HL-60 (cell line): ENCODE measurements around the gene TNFRSF1B.

Experiments
- GABPA ChIP-seq: IDR thresholded peaks from 2 replicates; pipeline ENCODE4 v1.6.1; 2012; ENCODE audit warnings: low read depth
- POLR2AphosphoS5 ChIP-seq: IDR thresholded peaks from 2 replicates; pipeline ENCODE4 v1.6.1; 2012; ENCODE audit warnings: low read depth
- REST ChIP-seq: IDR thresholded peaks from 2 replicates; pipeline ENCODE4 v1.6.1; 2012; ENCODE audit warnings: low read depth; ENCODE audit not compliant: insufficient replicate concordance
- TF ChIP-seq, protein P1 (sequence below): IDR thresholded peaks from one replicate; pipeline ENCODE4 v1.5.1; 2011; ENCODE audit warnings: low read length, control low read depth, inconsistent platforms; ENCODE audit not compliant: insufficient read depth

DNA sequence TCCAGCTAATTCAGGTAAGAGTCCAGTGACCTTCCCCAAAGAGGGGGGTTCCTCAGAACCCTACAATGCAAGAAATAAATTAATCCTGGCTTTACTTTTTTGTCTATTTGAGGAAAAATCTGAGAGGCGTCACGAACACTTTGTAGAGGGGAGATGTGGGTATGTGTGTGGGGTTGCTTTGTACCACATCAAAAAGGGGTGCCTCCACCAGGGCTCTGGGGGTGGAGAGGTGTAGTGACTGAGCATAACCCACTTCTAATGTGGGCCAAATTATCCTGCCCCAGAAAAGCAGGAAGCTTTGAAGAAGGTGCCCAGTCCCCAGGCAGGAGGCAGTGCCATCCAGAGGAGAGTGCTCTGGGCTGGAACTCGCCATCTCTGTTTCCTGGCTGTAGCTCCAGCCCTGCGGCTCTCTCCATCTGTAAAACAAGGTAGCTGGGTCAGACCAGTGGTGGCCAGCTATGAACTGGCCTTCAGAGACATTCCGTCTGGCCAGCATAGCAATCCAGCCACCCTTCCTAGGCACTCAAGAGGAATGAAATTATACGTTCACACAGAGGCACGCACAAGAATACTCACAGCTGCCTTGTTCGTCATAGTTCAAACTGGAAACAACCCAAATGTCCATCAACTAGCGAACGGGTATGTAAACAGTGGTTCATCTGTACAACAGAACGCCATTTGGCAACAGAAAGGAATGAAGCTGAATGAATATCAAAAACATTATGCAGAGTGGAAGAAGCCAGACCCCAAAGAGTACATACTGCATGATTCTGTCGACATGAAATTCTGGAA lies 45.4 kb upstream of the TNFRSF1B start:
- TF ChIP-seq GABPA (no peak), REST (no peak), POLR2AphosphoS5 (no peak)
- TF ChIP-seq, protein P1, sequence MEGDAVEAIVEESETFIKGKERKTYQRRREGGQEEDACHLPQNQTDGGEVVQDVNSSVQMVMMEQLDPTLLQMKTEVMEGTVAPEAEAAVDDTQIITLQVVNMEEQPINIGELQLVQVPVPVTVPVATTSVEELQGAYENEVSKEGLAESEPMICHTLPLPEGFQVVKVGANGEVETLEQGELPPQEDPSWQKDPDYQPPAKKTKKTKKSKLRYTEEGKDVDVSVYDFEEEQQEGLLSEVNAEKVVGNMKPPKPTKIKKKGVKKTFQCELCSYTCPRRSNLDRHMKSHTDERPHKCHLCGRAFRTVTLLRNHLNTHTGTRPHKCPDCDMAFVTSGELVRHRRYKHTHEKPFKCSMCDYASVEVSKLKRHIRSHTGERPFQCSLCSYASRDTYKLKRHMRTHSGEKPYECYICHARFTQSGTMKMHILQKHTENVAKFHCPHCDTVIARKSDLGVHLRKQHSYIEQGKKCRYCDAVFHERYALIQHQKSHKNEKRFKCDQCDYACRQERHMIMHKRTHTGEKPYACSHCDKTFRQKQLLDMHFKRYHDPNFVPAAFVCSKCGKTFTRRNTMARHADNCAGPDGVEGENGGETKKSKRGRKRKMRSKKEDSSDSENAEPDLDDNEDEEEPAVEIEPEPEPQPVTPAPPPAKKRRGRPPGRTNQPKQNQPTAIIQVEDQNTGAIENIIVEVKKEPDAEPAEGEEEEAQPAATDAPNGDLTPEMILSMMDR, result no peak
